IMR-90 (cell line): ENCODE data around the gene GPLD1. TPM values are rescaled to one million over a fixed set of nuclear protein-coding genes. Genes with fewer than 3 reads are reported as not detected.

ENCODE experiments used
- ATAC-seq: fragments of 200-7000 bp; cut with Tn5 transposase; 2 replicates; pipeline ENCODE4 v1.9.1; 2020; ENCODE audit warnings: low read depth, mild to moderate bottlenecking, moderate library complexity
- BruUV-seq: library from RNA; stranded (reverse); fragments of 400-500 nt; replicated peaks from 2 replicates; lab custom pipeline; 2021; lab: Mats Ljungman, UMichigan
- CTCF ChIA-PET: fragments of 300-600 bp; formaldehyde crosslinking; extraction: SDS; loops from one replicate; lab custom pipeline; 2021; ENCODE audit warnings: antibody characterized with exemption; lab: Yijun Ruan, JAX
- POLR2A ChIA-PET: fragments of 300-600 bp; sonication (Branson Sonifier 250); formaldehyde crosslinking; loops from one replicate; lab custom pipeline; 2022; ENCODE audit warnings: antibody characterized with exemption; ENCODE audit not compliant: unreplicated experiment; lab: Charles Lee
- DNase-seq: peaks from one replicate; pipeline ENCODE4 v3.0.0; 2013
- H2AFZ ChIP-seq: replicated peaks from 2 replicates; pipeline ENCODE3; 2013; ENCODE audit warnings: low read length, mild to moderate bottlenecking; ENCODE audit not compliant: poor library complexity
- H2AK5ac ChIP-seq: 2 replicates; pipeline ENCODE4 v1.6.1; 2013; ENCODE audit warnings: low read depth, low read length, inconsistent platforms
- H2AK9ac ChIP-seq: replicated peaks from 2 replicates; pipeline ENCODE3; 2013; ENCODE audit warnings: mild to moderate bottlenecking, low read depth, low read length, moderate library complexity; ENCODE audit not compliant: poor library complexity
- H2BK120ac ChIP-seq: 2 replicates; pipeline ENCODE4 v1.6.1; 2013; ENCODE audit warnings: low read depth, low read length, inconsistent platforms
- H2BK15ac ChIP-seq: 3 replicates; pipeline ENCODE4 v1.6.1; 2013; ENCODE audit warnings: low read depth, low read length, inconsistent platforms
- H2BK20ac ChIP-seq: 2 replicates; pipeline ENCODE4 v1.6.1; 2013; ENCODE audit warnings: low read depth, mild to moderate bottlenecking, inconsistent platforms, low read length, moderate library complexity
- H2BK5ac ChIP-seq: 2 replicates; pipeline ENCODE4 v1.6.1; 2013; ENCODE audit warnings: mild to moderate bottlenecking, low read depth, low read length, inconsistent platforms; ENCODE audit not compliant: poor library complexity, severe bottlenecking
- H3K14ac ChIP-seq: replicated peaks from 2 replicates; pipeline ENCODE4 v1.6.1; 2013; ENCODE audit warnings: low read depth, low read length, inconsistent platforms
- H3K18ac ChIP-seq: 2 replicates; pipeline ENCODE4 v1.6.1; 2013; ENCODE audit warnings: low read depth, low read length, control low read depth
- H3K23ac ChIP-seq: 2 replicates; pipeline ENCODE4 v1.6.1; 2013; ENCODE audit warnings: low read depth, low read length, inconsistent platforms
- H3K27ac ChIP-seq: 2 replicates; pipeline ENCODE4 v1.5.1; 2013; ENCODE audit warnings: mild to moderate bottlenecking, control low read depth, low read length; ENCODE audit not compliant: insufficient read depth
- H3K27me3 ChIP-seq: 2 replicates; pipeline ENCODE4 v1.6.1; 2013; ENCODE audit warnings: low read length; ENCODE audit not compliant: control insufficient read depth, insufficient read depth
- H3K36me3 ChIP-seq: 2 replicates; pipeline ENCODE4 v1.6.1; 2013; ENCODE audit warnings: low read length, mixed read lengths; ENCODE audit not compliant: control insufficient read depth, insufficient read depth
- H3K4ac ChIP-seq: 2 replicates; pipeline ENCODE4 v1.6.1; 2013; ENCODE audit warnings: low read depth, low read length, inconsistent platforms
- H3K4me1 ChIP-seq: 2 replicates; pipeline ENCODE4 v1.6.1; 2013; ENCODE audit warnings: low read length, mixed read lengths; ENCODE audit not compliant: control insufficient read depth, insufficient read depth
- H3K4me2 ChIP-seq: 2 replicates; pipeline ENCODE4 v1.6.1; 2013; ENCODE audit warnings: low read depth, mild to moderate bottlenecking, control low read depth, low read length, moderate library complexity
- H3K4me3 ChIP-seq: 2 replicates; pipeline ENCODE4 v1.5.1; 2013; ENCODE audit warnings: low read depth, mild to moderate bottlenecking, control low read depth, low read length, moderate library complexity; ENCODE audit not compliant: insufficient read depth
- H3K56ac ChIP-seq: 2 replicates; pipeline ENCODE4 v1.6.1; 2013; ENCODE audit warnings: low read length, inconsistent platforms; ENCODE audit not compliant: insufficient read depth; ENCODE audit errors: extremely low read depth
- H3K79me1 ChIP-seq, 2 experiments: 2 replicates each; pipeline ENCODE4 v1.6.1; 2013; ENCODE audit warnings: low read length in 2 of 2, inconsistent platforms in 1 of 2, low read depth in 1 of 2
- H3K9ac ChIP-seq: 2 replicates; pipeline ENCODE4 v1.6.1; 2013; ENCODE audit warnings: low read depth, low read length, control low read depth
- H3K9me1 ChIP-seq: 2 replicates; pipeline ENCODE4 v1.6.1; 2013; ENCODE audit warnings: low read length, inconsistent platforms; ENCODE audit not compliant: insufficient read depth
- H3K9me3 ChIP-seq: 2 replicates; pipeline ENCODE4 v1.6.1; 2013; ENCODE audit warnings: low read length; ENCODE audit not compliant: control insufficient read depth, insufficient read depth
- H4K20me1 ChIP-seq: 2 replicates; pipeline ENCODE4 v1.6.1; 2013; ENCODE audit warnings: low read length, inconsistent platforms; ENCODE audit not compliant: insufficient read depth
- H4K5ac ChIP-seq: 2 replicates; pipeline ENCODE4 v1.6.1; 2013; ENCODE audit warnings: mild to moderate bottlenecking, low read depth, low read length, control low read depth
- H4K8ac ChIP-seq, 2 experiments: 2 replicates each; pipeline ENCODE4 v1.6.1; 2013; ENCODE audit warnings: low read depth in 2 of 2, low read length in 2 of 2, control low read depth in 1 of 2, inconsistent platforms in 1 of 2
- H4K91ac ChIP-seq: 2 replicates; pipeline ENCODE4 v1.6.1; 2013; ENCODE audit warnings: low read depth, low read length, inconsistent platforms; ENCODE audit not compliant: insufficient read depth
- BHLHE40 ChIP-seq: fragments of 150-350 bp; IDR thresholded peaks from 2 replicates; pipeline ENCODE4 v1.6.1; 2016; ENCODE audit warnings: mild to moderate bottlenecking, low read depth, low read length
- CEBPB ChIP-seq: IDR thresholded peaks from 2 replicates; pipeline ENCODE4 v1.6.1; 2012; ENCODE audit warnings: low read depth, low read length, improper control_type of control experiment
- CHD1 ChIP-seq: IDR thresholded peaks from 2 replicates; pipeline ENCODE4 v1.6.1; 2012; ENCODE audit warnings: low read depth, low read length, improper control_type of control experiment
- CTCF ChIP-seq: conservative IDR thresholded peaks from 2 replicates; pipeline ENCODE4 v1.5.1; 2012; ENCODE audit warnings: mild to moderate bottlenecking, low read depth, low read length, improper control_type of control experiment
- ELK1 ChIP-seq: fragments of 150-350 bp; IDR thresholded peaks from 2 replicates; pipeline ENCODE4 v1.6.1; 2016; ENCODE audit warnings: low read depth, mild to moderate bottlenecking, low read length, moderate library complexity, borderline replicate concordance
- FOS ChIP-seq: fragments of 150-350 bp; IDR thresholded peaks from 2 replicates; pipeline ENCODE4 v1.6.1; 2016; ENCODE audit warnings: low read depth, low read length
- MAFK ChIP-seq: IDR thresholded peaks from 2 replicates; pipeline ENCODE4 v1.6.1; 2012; ENCODE audit warnings: low read depth, low read length, improper control_type of control experiment
- MAZ ChIP-seq: IDR thresholded peaks from 2 replicates; pipeline ENCODE4 v1.6.1; 2012; ENCODE audit warnings: low read depth, mild to moderate bottlenecking, low read length, improper control_type of control experiment, moderate library complexity, borderline replicate concordance
- MXI1 ChIP-seq: IDR thresholded peaks from 2 replicates; pipeline ENCODE4 v1.6.1; 2012; ENCODE audit warnings: low read depth, mild to moderate bottlenecking, low read length, moderate library complexity, borderline replicate concordance
- NFE2L2 ChIP-seq: fragments of 150-350 bp; IDR thresholded peaks from 2 replicates; pipeline ENCODE4 v1.6.1; 2016; ENCODE audit warnings: low read depth, mild to moderate bottlenecking, low read length
- POLR2A ChIP-seq: IDR thresholded peaks from 2 replicates; pipeline ENCODE4 v1.6.1; 2012; ENCODE audit warnings: mild to moderate bottlenecking, low read depth, low read length
- RAD21 ChIP-seq: IDR thresholded peaks from 2 replicates; pipeline ENCODE4 v1.6.1; 2012; ENCODE audit warnings: low read length, improper control_type of control experiment
- RCOR1 ChIP-seq: IDR thresholded peaks from 2 replicates; pipeline ENCODE4 v1.6.1; 2012; ENCODE audit warnings: mild to moderate bottlenecking, low read length, improper control_type of control experiment; ENCODE audit not compliant: insufficient replicate concordance
- RFX5 ChIP-seq: IDR thresholded peaks from 2 replicates; pipeline ENCODE4 v1.8.0; 2012; ENCODE audit warnings: low read depth, mild to moderate bottlenecking, low read length, moderate library complexity
- SMC3 ChIP-seq: fragments of 150-350 bp; IDR thresholded peaks from 2 replicates; pipeline ENCODE4 v1.6.1; 2016; ENCODE audit warnings: low read depth, mild to moderate bottlenecking, antibody characterized with exemption, low read length, moderate library complexity
- WGBS, 2 experiments: methylation state at CpG; one replicate each; pipeline versions ENCODE4 v1.1.5 to v1.1.7; 2013; ENCODE audit warnings: missing lambda C conversion rate in 2 of 2; ENCODE audit not compliant: insufficient read length in 1 of 2; ENCODE audit errors: extremely low coverage in 2 of 2; 5-methylcytosine and 5-hydroxymethylcytosine counted together
- dilution Hi-C: fragments of 300-500 bp; cut with HindIII; formaldehyde crosslinking; loops from one replicate; pipeline ENCODE4 v1.14.3; 2018; ENCODE audit warnings: low sequenced_read_pairs; ENCODE audit not compliant: unreplicated experiment
- in situ Hi-C: fragments of 300-500 bp; cut with MboI; formaldehyde crosslinking; loops from 3 replicates; pipeline ENCODE4 v1.14.3; 2019; ENCODE audit warnings: low sequenced_read_pairs, inconsistent platforms, mixed read lengths
- intact Hi-C: fragments of 100-400 bp; cut with micrococcal nuclease; formaldehyde crosslinking; loops from 2 replicates; pipeline ENCODE4 v1.10.0; 2022
- polyA plus RNA-seq, 3 experiments: library from polyadenylated mRNA; depleted of rRNA; stranded (reverse); fragments of >200 nt; gene quantifications; 2 replicates each; pipeline ENCODE4 v1.2.3, GENCODE V29; 2012; ENCODE audit warnings: low replicate concordance in 1 of 3
- total RNA-seq: library from RNA; depleted of rRNA; stranded (reverse); fragments of >200 nt; gene quantifications from 2 replicates; pipeline ENCODE4 v1.2.3, GENCODE V29; 2012
- TF ChIP-seq, protein P1 (sequence below): fragments of 150-350 bp; IDR thresholded peaks from 2 replicates; pipeline ENCODE4 v1.6.1; 2017; ENCODE audit warnings: mild to moderate bottlenecking, antibody characterized with exemption, low read length, low read depth

GPLD1 gene
- total and polyA plus RNA-seq, 2 of the 4 experiments (the other 2 are of a cell fraction), result 0.05 to 0.18 TPM

DNA sequence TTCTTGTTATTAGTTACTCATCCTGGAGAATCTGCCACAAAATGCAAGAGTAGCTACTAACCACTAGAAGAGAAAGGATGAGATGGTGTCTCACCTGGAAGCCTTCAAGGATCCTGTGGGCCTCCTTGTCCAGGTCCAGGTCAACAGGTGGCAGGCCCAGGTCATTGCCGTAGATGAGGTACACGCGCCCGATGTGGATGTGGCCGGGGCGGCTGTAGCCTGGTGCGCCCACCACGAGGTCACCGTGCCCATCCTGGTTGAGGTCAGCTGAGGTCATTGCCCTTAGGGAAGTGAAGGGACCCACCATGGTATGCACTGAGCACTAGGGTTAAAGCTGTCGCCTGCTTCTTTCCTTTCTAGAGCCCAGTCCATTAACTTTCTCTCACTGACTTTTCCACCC is 35.5 kb downstream of the GPLD1 start:
- Histone ChIP-seq H4K20me1 (no peaks in the 10 kb centered on the region), H2BK120ac (no peak overlapping the region), H3K4ac (no peak overlapping the region), H3K18ac (no peak overlapping the region), H3K27me3 (no peaks in the 10 kb centered on the region; the same call in 1 of the 2 replicates), H2BK15ac (no peak overlapping the region), H4K5ac (no peak overlapping the region), H3K4me2 (no peak overlapping the region), H3K14ac (no peak overlapping the region), H2BK20ac (no peak overlapping the region), H3K9me1 (no peaks in the 10 kb centered on the region), H3K27ac (no peak overlapping the region), H3K56ac (no peak overlapping the region), H4K8ac (no peak overlapping the region), H3K79me1 (no peaks in the 10 kb centered on the region), H3K4me1 (no peaks in the 10 kb centered on the region), H2AFZ (peak overlapping the region; percentile 18), H3K23ac (no peak overlapping the region), H3K4me3 (no peak overlapping the region), H2AK9ac (no peak overlapping the region), H4K91ac (no peak overlapping the region), H2AK5ac (no peak overlapping the region), H3K9me3 (no peaks in the 10 kb centered on the region), H3K36me3 (no peaks in the 10 kb centered on the region), H3K9ac (no peak overlapping the region), H2BK5ac (no peak overlapping the region)
- DNase-seq (no peak), ATAC-seq (no peak)
- TF ChIP-seq MAZ (no peak), FOS (no peak), ELK1 (no peak), RAD21 (no peak), BHLHE40 (no peak), CHD1 (no peak), RFX5 (no peak), POLR2A (no peak), NFE2L2 (no peak), RCOR1 (no peak), CEBPB (no peak), SMC3 (no peak), MAFK (no peak), CTCF (no peak), MXI1 (no peak)
- TF ChIP-seq, protein P1, sequence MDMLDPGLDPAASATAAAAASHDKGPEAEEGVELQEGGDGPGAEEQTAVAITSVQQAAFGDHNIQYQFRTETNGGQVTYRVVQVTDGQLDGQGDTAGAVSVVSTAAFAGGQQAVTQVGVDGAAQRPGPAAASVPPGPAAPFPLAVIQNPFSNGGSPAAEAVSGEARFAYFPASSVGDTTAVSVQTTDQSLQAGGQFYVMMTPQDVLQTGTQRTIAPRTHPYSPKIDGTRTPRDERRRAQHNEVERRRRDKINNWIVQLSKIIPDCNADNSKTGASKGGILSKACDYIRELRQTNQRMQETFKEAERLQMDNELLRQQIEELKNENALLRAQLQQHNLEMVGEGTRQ, result no peak
- CTCF ChIA-PET, result no interaction called here
- POLR2A ChIA-PET, result no interaction called here
- no TSS peak for BruUV-seq
- in situ Hi-C loops (no loop called here), dilution Hi-C loops (no loop called here), intact Hi-C loops (no loop called here)
- WGBS, 2 experiments, result no CpG with 5 or more reads among the region's 10 CpGs
